Loucy (cell line): ENCODE measurements around the gene ATOSA.

Experiments
- H2AFZ ChIP-seq: fragments of 200-600 bp; sonication (generic); 2 replicates; pipeline ENCODE4 v1.6.0; 2016; ENCODE audit warnings: antibody characterized with exemption, mild to moderate bottlenecking, low read length, moderate library complexity
- H3F3A ChIP-seq: fragments of 200-600 bp; 2 replicates; pipeline ENCODE4 v1.6.0; 2016; ENCODE audit warnings: antibody characterized with exemption, low read depth, mild to moderate bottlenecking
- H3K27me3 ChIP-seq: fragments of 200-600 bp; sonication (generic); 2 replicates; pipeline ENCODE4 v1.6.1; 2014; ENCODE audit warnings: low read length, mild to moderate bottlenecking; ENCODE audit not compliant: insufficient read depth, poor library complexity, severe bottlenecking
- H3K36me3 ChIP-seq: fragments of 200-600 bp; sonication (generic); 2 replicates; pipeline ENCODE4 v1.6.1; 2016; ENCODE audit warnings: low read length; ENCODE audit not compliant: insufficient read depth
- H3K4me1 ChIP-seq: fragments of 200-600 bp; sonication (generic); 2 replicates; pipeline ENCODE4 v1.5.1; 2014; ENCODE audit warnings: low read length, mild to moderate bottlenecking; ENCODE audit not compliant: insufficient read depth, poor library complexity, severe bottlenecking
- H3K4me2 ChIP-seq: fragments of 200-600 bp; sonication (generic); 2 replicates; pipeline ENCODE4 v1.6.0; 2014; ENCODE audit warnings: antibody characterized with exemption, low read length, low read depth, mild to moderate bottlenecking; ENCODE audit not compliant: poor library complexity, severe bottlenecking
- H3K4me3 ChIP-seq: fragments of 200-600 bp; sonication (generic); 2 replicates; pipeline ENCODE4 v1.5.1; 2014; ENCODE audit warnings: low read length, mild to moderate bottlenecking, mixed read lengths; ENCODE audit not compliant: poor library complexity, severe bottlenecking
- H3K79me2 ChIP-seq: fragments of 200-600 bp; sonication (generic); 2 replicates; pipeline ENCODE4 v1.6.1; 2014; ENCODE audit warnings: low read length; ENCODE audit not compliant: insufficient read depth
- H3K9ac ChIP-seq: fragments of 200-600 bp; sonication (generic); 2 replicates; pipeline ENCODE4 v1.6.0; 2014; ENCODE audit warnings: mild to moderate bottlenecking, low read depth, low read length, moderate library complexity; ENCODE audit not compliant: poor library complexity, severe bottlenecking
- H3K9me2 ChIP-seq: fragments of 200-600 bp; sonication (generic); replicated peaks from 2 replicates; pipeline ENCODE4 v1.6.1; 2016; ENCODE audit warnings: low read depth, low read length, mixed read lengths
- H3K9me3 ChIP-seq: fragments of 200-600 bp; sonication (generic); 2 replicates; pipeline ENCODE4 v1.6.1; 2014; ENCODE audit warnings: mild to moderate bottlenecking, antibody characterized with exemption, low read length, low read depth; ENCODE audit not compliant: insufficient read depth
- H4K20me1 ChIP-seq: fragments of 200-600 bp; sonication (generic); 2 replicates; pipeline ENCODE4 v1.6.0; 2014; ENCODE audit warnings: antibody characterized with exemption, low read length, mild to moderate bottlenecking; ENCODE audit not compliant: insufficient read depth, poor library complexity, severe bottlenecking
- CTCF ChIP-seq: fragments of 200-600 bp; sonication (generic); conservative IDR thresholded peaks from 2 replicates; pipeline ENCODE4 v1.5.1; 2014; ENCODE audit warnings: mild to moderate bottlenecking, antibody characterized with exemption, low read length
- EZH2phosphoT487 ChIP-seq: fragments of 200-600 bp; IDR thresholded peaks from 2 replicates; pipeline ENCODE4 v1.6.1; 2018; ENCODE audit warnings: antibody characterized with exemption, mild to moderate bottlenecking, moderate library complexity, borderline replicate concordance

ATOSA gene

GRCh38 chr15:52695154-52695553 is 16.0 kb upstream of the ATOSA start:
- Histone ChIP-seq H3K79me2 (no peaks in the 10 kb centered on the region), H3K36me3 (no peaks in the 10 kb centered on the region), H3K27me3 (no peaks in the 10 kb centered on the region), H3K9me2 (no peaks in the 10 kb centered on the region), H3K4me1 (peaks cover 15% of the 10 kb centered on the region), H3F3A (no peaks in the 10 kb centered on the region), H3K4me2 (no peak overlapping the region), H3K9ac (no peak overlapping the region), H3K9me3 (no peaks in the 10 kb centered on the region), H3K4me3 (no peak overlapping the region), H4K20me1 (no peaks in the 10 kb centered on the region), H2AFZ (no peak overlapping the region)
- TF ChIP-seq CTCF, result no peak
- no peak for TF ChIP-seq EZH2phosphoT487

DNA sequence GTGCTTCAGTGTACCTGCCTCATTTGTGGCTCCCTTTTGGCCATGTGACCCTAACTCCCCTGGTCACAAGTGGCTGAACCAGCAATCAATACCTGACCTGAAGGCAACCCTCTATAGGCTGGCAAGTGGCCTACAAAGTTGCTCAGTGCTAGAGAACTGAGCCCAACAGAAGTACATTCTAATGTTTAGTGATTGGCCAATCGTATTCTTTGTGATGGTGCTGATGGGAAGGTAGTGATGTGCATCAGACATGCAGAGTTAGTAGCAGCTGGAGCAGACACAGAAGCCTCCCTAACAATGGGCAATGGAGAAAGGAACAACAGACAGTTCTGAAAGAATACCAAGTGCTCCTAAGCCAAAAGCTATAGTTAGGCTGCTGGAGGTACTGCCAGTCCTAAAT is 10.4 kb upstream of the ATOSA start:
- Histone ChIP-seq H3K27me3 (no peaks in the 10 kb centered on the region), H3K36me3 (no peaks in the 10 kb centered on the region), H2AFZ (no peak overlapping the region), H3K4me3 (no peak overlapping the region), H3K9me3 (no peaks in the 10 kb centered on the region), H3K79me2 (no peaks in the 10 kb centered on the region), H4K20me1 (no peaks in the 10 kb centered on the region), H3K9ac (no peak overlapping the region), H3K4me2 (no peak overlapping the region), H3F3A (no peaks in the 10 kb centered on the region), H3K9me2 (no peaks in the 10 kb centered on the region), H3K4me1 (no peaks in the 10 kb centered on the region)
- TF ChIP-seq EZH2phosphoT487 (no peak), CTCF (no peak)

DNA sequence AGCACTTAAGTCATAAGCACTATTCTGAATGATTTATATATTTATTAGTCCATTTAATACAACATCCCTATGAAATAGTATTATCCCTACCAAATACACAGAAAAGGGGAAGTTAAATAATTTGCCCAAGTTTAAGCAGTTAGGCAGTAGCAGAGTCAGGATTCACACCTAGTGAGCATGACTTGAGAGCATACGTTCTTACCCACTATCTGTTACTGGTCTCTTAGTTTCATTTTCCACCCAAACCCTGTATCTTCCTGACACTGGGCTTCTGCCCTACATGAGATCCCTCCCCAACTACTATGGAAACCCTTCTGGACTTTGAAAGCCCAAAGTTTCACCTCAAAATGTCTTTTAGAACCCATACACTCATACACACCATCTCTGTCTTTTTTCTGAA is 4.4 kb upstream of the ATOSA start:
- Histone ChIP-seq H3K4me2 (no peak overlapping the region), H3K4me3 (no peak overlapping the region), H3K79me2 (no peaks in the 10 kb centered on the region), H4K20me1 (no peaks in the 10 kb centered on the region), H3K4me1 (peaks cover 11% of the 10 kb centered on the region), H3K9me2 (no peaks in the 10 kb centered on the region), H3K36me3 (no peaks in the 10 kb centered on the region), H2AFZ (peak overlapping the region; percentile 68; the same call in 1 of the 2 replicates), H3F3A (0 out of 2 replicates have a peak, but pooled peaks cover 3% of the 10 kb centered on the region), H3K9ac (no peak overlapping the region), H3K27me3 (no peaks in the 10 kb centered on the region), H3K9me3 (no peaks in the 10 kb centered on the region)
- TF ChIP-seq EZH2phosphoT487 (no peak), CTCF (no peak)
